Ovary (tissue), 3 donors: ENCODE results near the gene MPRIP.

Experiments used
- CTCF ChIP-seq, 3 donors: fragments of 450-650 bp in 2 of 3; fragments of 200-600 bp in 1 of 3; IDR thresholded peaks; one replicate each; pipeline versions ENCODE4 v1.5.1 to v1.8.0; 2016 to 2022; ENCODE audit warnings: antibody characterized with exemption in 3 of 3, mild to moderate bottlenecking in 1 of 3
- EP300 ChIP-seq: sonication (generic); formaldehyde crosslinking; IDR thresholded peaks from one replicate; pipeline ENCODE4 v1.6.1; 2017; ENCODE audit warnings: antibody characterized with exemption
- POLR2A ChIP-seq: fragments of 450-650 bp; IDR thresholded peaks from one replicate; pipeline ENCODE4 v1.6.1; 2017; ENCODE audit warnings: antibody characterized with exemption, mild to moderate bottlenecking, moderate library complexity
- donor health status: DM: no; HTN: no; CAD: no.

GRCh38 chr17:17019430-17019762 is 22.9 kb upstream of the MPRIP start:
- no peak for TF ChIP-seq POLR2A
- no peak for TF ChIP-seq CTCF (IDR thresholded peaks at IDR 0.05)
- no peak for TF ChIP-seq EP300
